Measurements from ENCODE around the gene AHSP.
"Not testable (repeated sequence)": the region's sequence is repeated elsewhere in the genome, so short reads cannot be mapped to it uniquely, and the experiment has no call there.

AHSP gene

GRCh38 chr16:31532120-31532519 lies 4.4 kb downstream of the AHSP start:
- FAIRE-seq = no peak

- FAIRE-seq = no peak
These were observed 5.2 kb downstream of the AHSP start for GRCh38 chr16:31532896-31533295.

GRCh38 chr16:31535737-31536136 lies 8.0 kb downstream of the AHSP start:
- FAIRE-seq = no peak

GRCh38 chr16:31536804-31537361 lies 9.2 kb downstream of the AHSP start:
- FAIRE-seq = no peak

GRCh38 chr16:31537362-31538242 lies 9.9 kb downstream of the AHSP start:
- FAIRE-seq = no peak

GRCh38 chr16:31538243-31538598 lies 10.5 kb downstream of the AHSP start:
- FAIRE-seq = not testable (repeated sequence)

- not testable (repeated sequence) for FAIRE-seq
These were observed 12.1 kb downstream of the AHSP start for GRCh38 chr16:31539762-31540161.

- FAIRE-seq = no peak
These were observed 15.1 kb downstream of the AHSP start for GRCh38 chr16:31542763-31543162.

- no peak for FAIRE-seq
These were observed 33.9 kb downstream of the AHSP start for GRCh38 chr16:31561426-31562233.

- no peak for FAIRE-seq
These were observed 41.1 kb downstream of the AHSP start for GRCh38 chr16:31568577-31569359.

GRCh38 chr16:31569360-31569717 lies 41.6 kb downstream of the AHSP start:
- no peak for FAIRE-seq

- FAIRE-seq = no peak
These were observed 45.1 kb downstream of the AHSP start for GRCh38 chr16:31572821-31573220.

GRCh38 chr16:31574159-31574558 lies 46.5 kb downstream of the AHSP start:
- not testable (repeated sequence) for FAIRE-seq

- no peak for FAIRE-seq
These were observed 49.7 kb downstream of the AHSP start for GRCh38 chr16:31577411-31577810.

All from islet of Langerhans (tissue), 1 donor.